ENCODE results near the gene RHEX. TPM values are rescaled to one million over a fixed set of nuclear protein-coding genes. Genes with fewer than 3 reads are reported as not detected.

Gene RHEX
- total RNA-seq, 1 donor from 2014 or later: 34.8 TPM

DNA sequence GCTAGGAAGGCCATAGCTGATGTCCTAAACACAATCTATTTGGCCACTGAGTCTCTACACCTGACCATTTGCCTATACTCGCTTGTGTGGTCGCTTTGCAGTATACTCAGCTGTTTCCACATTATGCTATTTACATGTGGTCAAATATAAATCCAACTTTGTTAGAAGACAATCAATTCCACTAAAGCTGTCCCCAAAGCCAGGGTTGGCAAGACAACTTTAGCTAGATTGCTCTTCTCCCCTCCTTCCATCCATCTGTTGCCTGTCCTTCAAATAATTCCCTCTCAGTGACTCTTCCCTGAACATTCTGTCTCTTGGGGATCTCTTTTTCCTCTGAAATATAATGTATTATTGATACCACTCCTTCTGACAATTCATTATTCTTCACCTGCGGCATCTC lies 34.1 kb downstream of the RHEX start:
- Mint-ChIP-seq H3K27ac (no peak overlapping the region), H3K4me3 (no peak overlapping the region), H3K4me1 (peaks cover 16% of the 10 kb centered on the region), H3K27me3 (no peaks in the 10 kb centered on the region), H3K36me3 (ENCODE audit: low read depth) (no peaks in the 10 kb centered on the region), H3K9me3 (no peaks in the 10 kb centered on the region)
- ATAC-seq (ENCODE audit: low read depth): no peak
- TF ChIP-seq, protein P1, sequence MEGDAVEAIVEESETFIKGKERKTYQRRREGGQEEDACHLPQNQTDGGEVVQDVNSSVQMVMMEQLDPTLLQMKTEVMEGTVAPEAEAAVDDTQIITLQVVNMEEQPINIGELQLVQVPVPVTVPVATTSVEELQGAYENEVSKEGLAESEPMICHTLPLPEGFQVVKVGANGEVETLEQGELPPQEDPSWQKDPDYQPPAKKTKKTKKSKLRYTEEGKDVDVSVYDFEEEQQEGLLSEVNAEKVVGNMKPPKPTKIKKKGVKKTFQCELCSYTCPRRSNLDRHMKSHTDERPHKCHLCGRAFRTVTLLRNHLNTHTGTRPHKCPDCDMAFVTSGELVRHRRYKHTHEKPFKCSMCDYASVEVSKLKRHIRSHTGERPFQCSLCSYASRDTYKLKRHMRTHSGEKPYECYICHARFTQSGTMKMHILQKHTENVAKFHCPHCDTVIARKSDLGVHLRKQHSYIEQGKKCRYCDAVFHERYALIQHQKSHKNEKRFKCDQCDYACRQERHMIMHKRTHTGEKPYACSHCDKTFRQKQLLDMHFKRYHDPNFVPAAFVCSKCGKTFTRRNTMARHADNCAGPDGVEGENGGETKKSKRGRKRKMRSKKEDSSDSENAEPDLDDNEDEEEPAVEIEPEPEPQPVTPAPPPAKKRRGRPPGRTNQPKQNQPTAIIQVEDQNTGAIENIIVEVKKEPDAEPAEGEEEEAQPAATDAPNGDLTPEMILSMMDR (IDR thresholded peaks at IDR 0.05): no peak
- DNase-seq: no peak
- ChIA-PET POLR2A (no interaction called here), CTCF (interaction anchor here (1.2 kb wide), 2 partner anchors 19 to 57 kb away, joined by 4 to 7 read pairs; no protein-coding TSS in a partner anchor)
- intact Hi-C loops (cut with micrococcal nuclease): no loop called here

DNA sequence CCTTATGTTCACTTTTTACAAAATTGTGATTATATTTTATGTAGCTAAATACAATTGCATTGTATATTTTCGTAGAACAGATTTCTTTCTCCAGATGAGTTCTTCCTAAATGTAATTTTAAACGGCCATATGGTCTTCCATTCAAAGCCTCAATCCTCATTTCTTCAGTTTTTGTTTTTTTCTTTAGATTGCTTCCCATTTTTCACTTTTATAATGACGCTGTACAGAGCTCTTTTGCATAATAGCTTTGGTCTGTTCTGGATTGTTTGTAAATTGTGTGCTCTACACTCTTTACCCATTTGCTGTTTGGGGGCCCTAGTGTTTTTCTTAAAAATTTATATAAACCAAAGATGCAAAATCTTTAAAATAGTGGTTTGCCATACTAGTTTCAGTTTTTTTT lies 36.4 kb downstream of the RHEX start:
- H3K9me3 Mint-ChIP-seq: no peaks in the 10 kb centered on the region
- H3K36me3 Mint-ChIP-seq (ENCODE audit: low read depth): no peaks in the 10 kb centered on the region
- intact Hi-C loops (cut with micrococcal nuclease): no loop called here
- ATAC-seq (ENCODE audit: low read depth): no peak
- TF ChIP-seq, protein P1 (IDR thresholded peaks at IDR 0.05): no peak
- H3K4me3 Mint-ChIP-seq: no peak overlapping the region
- H3K27me3 Mint-ChIP-seq: no peaks in the 10 kb centered on the region
- peaks cover 7% of the 10 kb centered on the region for H3K4me1 Mint-ChIP-seq
- no peak for DNase-seq
- POLR2A ChIA-PET: interaction anchor here (0.7 kb wide), 2 partner anchors 15 to 59 kb away, joined by 3 to 7 read pairs; no protein-coding TSS in a partner anchor
- no peak overlapping the region for H3K27ac Mint-ChIP-seq
- CTCF ChIA-PET: interaction anchor here (0.7 to 1.7 kb wide), 4 partner anchors 19 to 407 kb away, joined by 3 to 4 read pairs (median 3); no protein-coding TSS in a partner anchor

DNA sequence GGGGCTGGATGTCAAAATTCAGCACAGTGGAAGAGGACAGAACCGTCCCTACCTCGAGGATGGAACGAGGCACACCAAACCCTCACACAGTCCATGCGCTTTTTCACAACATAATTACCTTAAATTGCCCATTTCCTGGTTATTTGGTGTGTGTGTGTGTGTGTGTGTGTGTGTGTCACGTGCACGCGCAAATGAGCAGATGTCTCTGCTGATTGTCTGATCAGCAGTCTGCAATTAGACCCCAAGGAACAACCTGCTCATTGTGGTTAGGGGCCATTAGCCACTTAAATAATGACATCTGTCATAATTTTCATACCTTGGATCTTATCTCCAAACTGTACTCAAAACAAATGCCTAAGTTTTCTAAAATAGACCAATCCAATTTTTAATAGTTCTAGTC lies 41.1 kb downstream of the RHEX start:
- intact Hi-C loops (cut with micrococcal nuclease): no loop called here
- peaks cover 5% of the 10 kb centered on the region for H3K36me3 Mint-ChIP-seq (ENCODE audit: low read depth)
- TF ChIP-seq, protein P1 (IDR thresholded peaks at IDR 0.05): no peak
- H3K4me1 Mint-ChIP-seq: peaks cover 9% of the 10 kb centered on the region
- ChIA-PET CTCF (no interaction called here), POLR2A (no interaction called here)
- H3K27me3 Mint-ChIP-seq: no peaks in the 10 kb centered on the region
- H3K4me3 Mint-ChIP-seq: no peak overlapping the region
- H3K9me3 Mint-ChIP-seq: no peaks in the 10 kb centered on the region
- DNase-seq (no peak), ATAC-seq (ENCODE audit: low read depth) (no peak)
- peak overlapping the region; percentile 46 for H3K27ac Mint-ChIP-seq

DNA sequence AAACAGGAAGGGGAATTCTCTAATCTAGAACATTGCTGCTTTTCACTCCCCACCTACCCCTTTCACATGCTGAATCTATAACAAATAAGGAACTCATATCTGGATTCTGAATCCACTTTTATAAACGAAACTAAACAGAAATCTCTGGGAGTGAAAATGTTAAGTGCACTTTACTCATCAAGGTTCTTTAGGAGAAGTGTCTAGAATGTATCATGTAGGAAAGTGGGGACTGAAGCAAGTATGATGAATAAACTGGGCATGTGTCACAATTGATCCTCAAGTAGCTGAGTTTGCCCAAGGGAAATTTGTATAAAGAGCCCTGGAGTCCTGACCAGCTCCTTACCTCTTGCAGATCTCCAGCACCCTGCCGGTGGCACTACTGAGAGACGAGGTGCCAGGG lies 44.4 kb downstream of the RHEX start:
- CTCF ChIA-PET: interaction anchor here (1.1 to 1.6 kb wide), 2 partner anchors 9 to 67 kb away, joined by 5 to 6 read pairs; no protein-coding TSS in a partner anchor
- TF ChIP-seq, protein P1 (IDR thresholded peaks at IDR 0.05): no peak
- Mint-ChIP-seq H3K9me3 (no peaks in the 10 kb centered on the region), H3K27ac (no peak overlapping the region), H3K27me3 (no peaks in the 10 kb centered on the region), H3K36me3 (ENCODE audit: low read depth) (peaks cover 5% of the 10 kb centered on the region), H3K4me1 (peaks cover 28% of the 10 kb centered on the region), H3K4me3 (no peak overlapping the region)
- POLR2A ChIA-PET: interaction anchor here (0.6 kb wide), 1 partner anchor 373 kb away, joined by 6 read pairs; no protein-coding TSS in a partner anchor
- intact Hi-C loops (cut with micrococcal nuclease): no loop called here
- no peak for ATAC-seq (ENCODE audit: low read depth)
- no peak for DNase-seq

DNA sequence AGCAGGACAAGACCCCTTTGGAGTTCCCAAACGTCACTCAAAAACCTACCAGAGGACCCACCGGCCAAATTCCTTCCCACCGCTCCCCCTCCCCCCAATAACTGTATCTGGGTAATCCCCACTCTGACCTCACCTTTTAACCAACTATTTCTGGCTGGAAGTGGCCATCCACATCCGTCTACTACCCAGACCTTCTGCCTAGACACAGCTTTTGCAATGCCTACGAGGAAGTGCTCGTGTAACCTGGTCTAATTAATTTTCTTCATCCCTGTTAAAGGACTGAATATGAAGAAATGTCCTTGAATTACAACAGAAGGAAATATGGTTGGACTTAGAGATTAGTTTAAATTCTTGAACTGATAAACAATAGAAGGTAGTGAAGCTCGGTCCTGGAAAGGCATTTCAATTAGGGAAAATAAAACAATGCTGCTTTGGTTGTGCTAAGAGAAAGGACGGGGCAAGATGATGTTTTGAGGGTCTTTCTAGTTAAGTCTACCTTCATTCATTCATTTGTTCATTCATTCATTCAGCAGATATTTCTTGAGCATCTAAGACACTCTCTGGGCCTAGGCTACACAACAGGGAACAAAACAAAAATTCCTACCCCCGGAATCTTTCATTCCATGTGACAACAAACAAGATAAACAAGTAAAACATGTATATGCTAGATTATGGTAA lies 45.4 kb downstream of the RHEX start:
- CTCF ChIA-PET: interaction anchor here (1.1 kb wide), 1 partner anchor 68 kb away, joined by 6 read pairs; no protein-coding TSS in a partner anchor
- intact Hi-C loops (cut with micrococcal nuclease): no loop called here
- Mint-ChIP-seq H3K9me3 (no peaks in the 10 kb centered on the region), H3K4me3 (no peak overlapping the region), H3K27ac (no peak overlapping the region), H3K27me3 (no peaks in the 10 kb centered on the region), H3K36me3 (ENCODE audit: low read depth) (peaks cover 5% of the 10 kb centered on the region), H3K4me1 (peaks cover 32% of the 10 kb centered on the region)
- TF ChIP-seq, protein P1 (IDR thresholded peaks at IDR 0.05): no peak
- ATAC-seq (ENCODE audit: low read depth): no peak
- POLR2A ChIA-PET: interaction anchor here (0.6 kb wide), 1 partner anchor 374 kb away, joined by 6 read pairs; no protein-coding TSS in a partner anchor
- no peak for DNase-seq
